RWPE2 (cell line): ENCODE results near the gene TBC1D14.
A peak's percentile ranks its signal among the peaks of the same experiment; 100 is the strongest.
"Not testable (repeated sequence)": the region's sequence is repeated elsewhere in the genome, so short reads cannot be mapped to it uniquely, and the experiment has no call there.

Source experiments
- ATAC-seq: fragments of 200-7000 bp; cut with Tn5 transposase; 3 replicates; pipeline ENCODE4 v1.9.1; 2021; ENCODE audit warnings: low read depth
- DNase-seq: peaks from one replicate; pipeline ENCODE4 v3.0.0-alpha.2; 2020; ENCODE audit warnings: low spot score
- H3K27ac ChIP-seq: fragments of 450-650 bp; 2 replicates; pipeline ENCODE4 v1.5.1; 2017; ENCODE audit warnings: mild to moderate bottlenecking; ENCODE audit not compliant: poor library complexity, severe bottlenecking
- H3K27me3 ChIP-seq: fragments of 250-450 bp; sonication (Bioruptor Pico); 2 replicates; pipeline ENCODE4 v1.5.1; 2021; ENCODE audit warnings: mild to moderate bottlenecking, moderate library complexity; ENCODE audit not compliant: insufficient read depth, poor library complexity, severe bottlenecking
- H3K36me3 ChIP-seq: fragments of 250-450 bp; sonication (Bioruptor Pico); 2 replicates; pipeline ENCODE4 v1.5.1; 2020; ENCODE audit warnings: low read depth, mild to moderate bottlenecking, moderate library complexity
- H3K4me1 ChIP-seq: fragments of 250-450 bp; sonication (Bioruptor Pico); 2 replicates; pipeline ENCODE4 v1.5.1; 2021; ENCODE audit warnings: mild to moderate bottlenecking, moderate library complexity; ENCODE audit not compliant: insufficient read depth, poor library complexity, severe bottlenecking
- H3K4me3 ChIP-seq: fragments of 250-450 bp; sonication (Bioruptor Pico); 2 replicates; pipeline ENCODE4 v1.5.1; 2021; ENCODE audit warnings: mild to moderate bottlenecking, moderate library complexity; ENCODE audit not compliant: severe bottlenecking
- H3K9me3 ChIP-seq: fragments of 250-450 bp; sonication (Bioruptor Pico); 2 replicates; pipeline ENCODE4 v1.5.1; 2021; ENCODE audit warnings: mild to moderate bottlenecking, moderate library complexity; ENCODE audit not compliant: severe bottlenecking
- CTCF ChIP-seq: fragments of 450-650 bp; IDR thresholded peaks from one replicate; pipeline ENCODE4 v1.5.1; 2017; ENCODE audit warnings: mild to moderate bottlenecking, moderate library complexity; ENCODE audit not compliant: poor library complexity, severe bottlenecking

The TBC1D14 gene

DNA sequence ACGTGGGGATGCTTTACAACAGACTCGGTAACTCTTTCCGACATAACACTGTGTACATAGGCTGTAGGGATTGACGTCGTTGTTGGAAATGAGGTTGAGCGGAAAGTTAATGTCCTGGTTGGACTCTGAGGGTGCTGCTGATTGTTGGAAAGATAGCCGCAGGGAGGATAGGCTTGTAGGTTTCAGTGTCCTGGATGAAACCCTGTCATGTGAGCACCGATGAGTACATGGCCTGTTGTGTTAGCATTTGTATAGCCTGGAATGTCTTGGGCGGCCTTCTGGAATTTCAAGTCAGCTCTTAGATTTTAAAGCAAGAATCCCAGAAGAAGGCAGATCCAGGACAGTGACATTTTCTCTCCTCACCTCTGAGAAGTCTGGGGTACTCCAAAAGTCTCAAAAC is 63.3 kb downstream of the TBC1D14 start:
- Histone ChIP-seq H3K4me3 (no peak overlapping the region), H3K27ac (no peak overlapping the region), H3K4me1 (no peaks in the 10 kb centered on the region), H3K9me3 (no peaks in the 10 kb centered on the region), H3K36me3 (no peaks in the 10 kb centered on the region), H3K27me3 (no peaks in the 10 kb centered on the region)
- no peak for DNase-seq
- no peak for ATAC-seq
- no peak for TF ChIP-seq CTCF

DNA sequence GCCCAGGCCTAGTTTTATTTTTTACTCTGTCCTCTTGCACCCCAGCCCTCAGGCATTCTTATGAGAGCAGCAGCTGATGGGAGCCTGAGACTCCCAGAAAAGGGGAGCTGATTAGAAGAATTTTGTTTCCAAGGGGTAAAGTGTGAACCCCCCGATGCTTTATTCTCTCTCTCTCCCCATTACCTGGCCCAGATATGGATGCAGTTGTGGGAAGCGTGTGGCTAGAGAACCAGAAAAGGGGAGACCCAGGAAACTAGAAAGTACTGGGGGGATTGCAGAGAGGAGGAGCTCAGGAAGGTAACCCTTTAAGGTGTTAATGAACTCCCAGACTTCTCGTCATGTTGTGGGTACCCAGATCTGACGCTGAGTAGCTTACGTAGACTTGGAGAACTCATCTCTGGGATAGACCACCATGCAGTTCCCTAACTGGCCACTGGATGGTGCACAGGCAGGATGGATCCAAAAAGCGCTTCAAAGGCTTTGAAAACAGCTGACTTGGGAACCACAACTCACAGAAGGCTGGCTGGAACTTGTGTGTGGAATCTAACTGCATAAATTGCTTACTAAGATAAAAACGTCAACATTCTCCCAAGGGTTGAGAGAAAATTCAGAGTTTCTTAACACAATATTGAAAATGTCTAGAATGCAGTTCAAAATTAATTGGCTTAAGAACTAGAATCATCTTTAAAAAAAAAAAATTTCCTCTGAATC is 64.7 kb downstream of the TBC1D14 start:
- Histone ChIP-seq H3K27ac (no peak overlapping the region), H3K4me3 (no peak overlapping the region), H3K9me3 (no peaks in the 10 kb centered on the region), H3K36me3 (no peaks in the 10 kb centered on the region), H3K27me3 (no peaks in the 10 kb centered on the region), H3K4me1 (no peaks in the 10 kb centered on the region)
- ATAC-seq (peak; percentile 81), DNase-seq (no peak)
- TF ChIP-seq CTCF, result peak; percentile 92

DNA sequence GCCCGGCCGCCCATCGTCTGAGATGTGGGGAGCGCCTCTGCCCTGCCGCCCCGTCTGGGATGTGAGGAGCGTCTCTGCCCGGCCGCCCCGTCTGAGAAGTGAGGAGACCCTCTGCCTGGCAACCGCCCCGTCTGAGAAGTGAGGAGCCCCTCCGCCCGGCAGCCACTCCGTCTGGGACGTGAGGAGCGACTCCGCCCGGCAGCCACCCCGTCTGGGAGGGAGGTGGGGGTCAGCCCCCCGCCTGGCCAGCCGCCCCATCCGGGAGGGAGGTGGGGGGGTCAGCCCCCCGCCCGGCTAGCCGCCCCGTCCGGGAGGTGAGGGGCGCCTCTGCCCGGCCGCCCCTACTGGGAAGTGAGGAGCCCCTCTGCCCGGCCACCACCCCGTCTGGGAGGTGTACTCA is 68.2 kb downstream of the TBC1D14 start:
- H3K36me3 ChIP-seq, H3K4me3 ChIP-seq, ATAC-seq, H3K4me1 ChIP-seq, DNase-seq, H3K9me3 ChIP-seq, H3K27me3 ChIP-seq, H3K27ac ChIP-seq: not testable (repeated sequence)

- Histone ChIP-seq H3K9me3 (no peaks in the 10 kb centered on the region), H3K36me3 (no peaks in the 10 kb centered on the region), H3K27ac (no peak overlapping the region), H3K27me3 (no peaks in the 10 kb centered on the region), H3K4me1 (peaks cover 12% of the 10 kb centered on the region), H3K4me3 (no peak overlapping the region)
- ATAC-seq, result no peak
- no peak for TF ChIP-seq CTCF
- no peak for DNase-seq
Observed at GRCh38 chr4:6983544-6984142, 74.0 kb downstream of the TBC1D14 start.

GRCh38 chr4:6984612-6985425 is 75.2 kb downstream of the TBC1D14 start:
- TF ChIP-seq CTCF, result no peak
- peak overlapping the region; percentile 77 for H3K4me3 ChIP-seq

More at GRCh38 chr4:6984612-6985425, 75.2 kb downstream of the TBC1D14 start:
- no peak for ATAC-seq
- Histone ChIP-seq H3K27me3 (no peaks in the 10 kb centered on the region), H3K4me1 (peaks cover 21% of the 10 kb centered on the region), H3K27ac (no peak overlapping the region), H3K9me3 (no peaks in the 10 kb centered on the region), H3K36me3 (peaks cover 1% of the 10 kb centered on the region; the same call in 1 of the 2 replicates)
- DNase-seq, result no peak
